Transverse colon (tissue), 3 donors: ENCODE measurements around the gene CD22.

ENCODE experiments used
- POLR2A ChIP-seq: fragments of 450-650 bp; IDR thresholded peaks from one replicate; pipeline ENCODE4 v1.6.1; 2016; ENCODE audit warnings: antibody characterized with exemption, mild to moderate bottlenecking, moderate library complexity
- TF ChIP-seq, protein P1 (sequence below), 5 experiments: fragments of 200-600 bp in 3 of 5; fragments of 450-650 bp in 2 of 5; sonication (generic) in 3 of 5; IDR thresholded peaks; 1 replicate in 2 of 5; 2 replicates in 3 of 5; pipeline ENCODE4 v1.5.1; 2016 to 2017; ENCODE audit warnings: antibody characterized with exemption in 5 of 5, inconsistent platforms in 3 of 5, mild to moderate bottlenecking in 2 of 5, moderate library complexity in 1 of 5

GRCh38 chr19:35377656-35378055 lies 48.7 kb downstream of the CD22 start:
- no peak for TF ChIP-seq POLR2A
- TF ChIP-seq, protein P1, sequence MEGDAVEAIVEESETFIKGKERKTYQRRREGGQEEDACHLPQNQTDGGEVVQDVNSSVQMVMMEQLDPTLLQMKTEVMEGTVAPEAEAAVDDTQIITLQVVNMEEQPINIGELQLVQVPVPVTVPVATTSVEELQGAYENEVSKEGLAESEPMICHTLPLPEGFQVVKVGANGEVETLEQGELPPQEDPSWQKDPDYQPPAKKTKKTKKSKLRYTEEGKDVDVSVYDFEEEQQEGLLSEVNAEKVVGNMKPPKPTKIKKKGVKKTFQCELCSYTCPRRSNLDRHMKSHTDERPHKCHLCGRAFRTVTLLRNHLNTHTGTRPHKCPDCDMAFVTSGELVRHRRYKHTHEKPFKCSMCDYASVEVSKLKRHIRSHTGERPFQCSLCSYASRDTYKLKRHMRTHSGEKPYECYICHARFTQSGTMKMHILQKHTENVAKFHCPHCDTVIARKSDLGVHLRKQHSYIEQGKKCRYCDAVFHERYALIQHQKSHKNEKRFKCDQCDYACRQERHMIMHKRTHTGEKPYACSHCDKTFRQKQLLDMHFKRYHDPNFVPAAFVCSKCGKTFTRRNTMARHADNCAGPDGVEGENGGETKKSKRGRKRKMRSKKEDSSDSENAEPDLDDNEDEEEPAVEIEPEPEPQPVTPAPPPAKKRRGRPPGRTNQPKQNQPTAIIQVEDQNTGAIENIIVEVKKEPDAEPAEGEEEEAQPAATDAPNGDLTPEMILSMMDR (IDR thresholded peaks at IDR 0.05) = no peak
